ENCODE measurements around the gene MOXD1. TPM values are rescaled to one million over a fixed set of nuclear protein-coding genes. Genes with fewer than 3 reads are reported as not detected.

MOXD1 gene
- total RNA-seq, 1 experiment from 2014 or later: 1.3 TPM

GRCh38 chr6:132304891-132305305, 96.4 kb downstream of the MOXD1 start:
- Histone ChIP-seq H3K27me3 (ENCODE audit: insufficient read depth, low read depth) (no peaks in the 10 kb centered on the region), H2AFZ (no peak overlapping the region), H3F3A (ENCODE audit: insufficient read depth, low read depth) (no peaks in the 10 kb centered on the region), H3K36me3 (ENCODE audit: low read depth) (no peaks in the 10 kb centered on the region), H4K20me1 (ENCODE audit: insufficient read depth) (no peaks in the 10 kb centered on the region), H3K4me2 (no peak overlapping the region), H3K9me3 (ENCODE audit: insufficient read depth, low read depth) (0 out of 2 replicates have a peak, but pooled peaks cover 2% of the 10 kb centered on the region), H3K4me1 (replicated peaks; ENCODE audit: insufficient read depth) (no peaks in the 10 kb centered on the region), H3K27ac (no peak overlapping the region), H3K79me2 (ENCODE audit: low read depth) (no peaks in the 10 kb centered on the region), H3K9me2 (ENCODE audit: insufficient read depth) (no peaks in the 10 kb centered on the region), H3K4me3 (no peak overlapping the region)
- BruUV-seq (replicated peaks): no TSS peak
- TF ChIP-seq EZH2 (IDR thresholded peaks at IDR 0.05; ENCODE audit: low read depth): no peak
- no peak for TF ChIP-seq CTCF (conservative IDR thresholded peaks at IDR 0.05)
- ChIA-PET CTCF (no interaction called here), POLR2A (ENCODE audit: unreplicated experiment) (no interaction called here)
- no peak for DNase-seq
- intact Hi-C loops (cut with micrococcal nuclease; ENCODE audit: unreplicated experiment): no loop called here

DNA sequence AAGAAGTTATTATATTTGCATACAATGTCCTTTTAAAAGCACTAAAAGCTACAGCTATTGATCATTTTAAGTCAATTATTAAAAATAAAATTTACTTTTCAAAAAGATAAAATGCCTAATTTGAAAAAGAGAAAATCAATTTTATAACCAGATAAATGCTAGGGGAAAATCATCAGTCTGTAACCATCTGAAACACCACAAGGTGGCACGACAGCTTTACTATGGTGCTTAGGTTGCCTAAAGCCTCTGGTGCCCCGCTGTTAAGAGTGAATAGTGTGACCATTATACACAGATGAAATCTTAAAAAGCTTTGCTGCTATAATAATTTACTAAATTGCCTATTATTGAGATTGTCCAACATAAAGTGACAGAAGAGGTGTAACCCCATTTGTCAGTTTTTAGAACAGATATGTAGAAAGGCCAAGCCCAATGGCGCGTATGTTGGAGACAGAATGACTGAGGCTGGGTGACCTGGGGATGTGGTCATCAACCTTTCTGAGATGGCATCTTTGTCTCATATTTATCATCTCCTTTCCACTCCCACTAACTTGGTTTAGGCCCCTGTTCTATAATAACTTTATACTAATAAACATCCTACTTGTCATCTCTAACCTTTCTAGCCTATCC, 100.8 kb downstream of the MOXD1 start:
- H3K9me2 ChIP-seq (ENCODE audit: insufficient read depth): no peaks in the 10 kb centered on the region
- peak; percentile 18 to 44 for DNase-seq
- TF ChIP-seq CTCF (conservative IDR thresholded peaks at IDR 0.05) (peak; percentile 90), EZH2 (IDR thresholded peaks at IDR 0.05; ENCODE audit: low read depth) (no peak)
- ChIA-PET CTCF (interaction anchor here (0.6 kb wide), 1 partner anchor 375 kb away, joined by 3 read pairs; no protein-coding TSS in a partner anchor), POLR2A (ENCODE audit: unreplicated experiment) (no interaction called here)
- H3K4me3 ChIP-seq: no peak overlapping the region
- H3K9me3 ChIP-seq (ENCODE audit: insufficient read depth, low read depth): no peaks in the 10 kb centered on the region
- H3F3A ChIP-seq (ENCODE audit: insufficient read depth, low read depth): no peaks in the 10 kb centered on the region
- intact Hi-C loops (cut with micrococcal nuclease; ENCODE audit: unreplicated experiment): loop anchor here (1.0 to 2.0 kb wide), 2 partner anchors 92 to 184 kb away; no protein-coding TSS in a partner anchor
- no peaks in the 10 kb centered on the region for H3K79me2 ChIP-seq (ENCODE audit: low read depth)
- no peak overlapping the region for H3K27ac ChIP-seq
- no TSS peak for BruUV-seq (replicated peaks)
- H2AFZ ChIP-seq: no peak overlapping the region
- H3K27me3 ChIP-seq (ENCODE audit: insufficient read depth, low read depth): no peaks in the 10 kb centered on the region
- no peaks in the 10 kb centered on the region for H3K4me1 ChIP-seq (replicated peaks; ENCODE audit: insufficient read depth)
- H3K4me2 ChIP-seq: no peak overlapping the region
- no peaks in the 10 kb centered on the region for H4K20me1 ChIP-seq (ENCODE audit: insufficient read depth)
- no peaks in the 10 kb centered on the region for H3K36me3 ChIP-seq (ENCODE audit: low read depth)

DNA sequence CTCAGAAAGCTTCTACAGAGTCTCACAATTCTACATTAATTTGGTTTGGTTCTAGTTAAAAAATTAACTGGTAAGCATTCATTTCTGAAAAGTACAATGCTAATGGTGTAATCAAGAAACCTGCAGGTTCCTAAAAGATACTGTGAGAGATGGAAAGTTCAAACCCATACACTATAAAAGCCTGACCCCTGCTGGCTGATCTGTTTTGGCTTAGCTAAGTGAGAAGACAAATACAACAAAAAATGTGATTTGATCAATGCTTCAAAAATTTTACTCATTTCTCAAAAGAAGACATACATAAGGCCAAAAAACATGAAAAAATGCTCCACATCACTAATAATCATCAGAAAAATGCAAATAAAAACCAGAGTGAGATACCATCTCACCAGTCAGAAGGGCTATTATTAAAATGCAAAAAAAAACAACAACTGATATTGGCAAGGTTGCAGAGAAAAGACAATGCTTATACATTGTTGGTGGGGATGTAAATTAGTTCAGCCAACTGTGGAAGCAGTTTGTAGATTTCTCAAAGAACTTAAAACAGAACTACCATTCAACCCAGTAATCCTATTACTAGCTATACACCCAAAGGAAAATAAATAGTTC, 102.8 kb downstream of the MOXD1 start:
- TF ChIP-seq EZH2 (IDR thresholded peaks at IDR 0.05; ENCODE audit: low read depth) (no peak), CTCF (conservative IDR thresholded peaks at IDR 0.05) (peak; percentile 86)
- Histone ChIP-seq H3K4me3 (no peak overlapping the region), H3F3A (ENCODE audit: insufficient read depth, low read depth) (no peaks in the 10 kb centered on the region), H3K9me2 (ENCODE audit: insufficient read depth) (no peaks in the 10 kb centered on the region), H2AFZ (no peak overlapping the region), H3K27ac (no peak overlapping the region), H3K9me3 (ENCODE audit: insufficient read depth, low read depth) (no peaks in the 10 kb centered on the region), H3K36me3 (ENCODE audit: low read depth) (no peaks in the 10 kb centered on the region), H3K27me3 (ENCODE audit: insufficient read depth, low read depth) (no peaks in the 10 kb centered on the region), H4K20me1 (ENCODE audit: insufficient read depth) (no peaks in the 10 kb centered on the region), H3K4me2 (no peak overlapping the region), H3K79me2 (ENCODE audit: low read depth) (no peaks in the 10 kb centered on the region), H3K4me1 (replicated peaks; ENCODE audit: insufficient read depth) (no peaks in the 10 kb centered on the region)
- BruUV-seq (replicated peaks): no TSS peak
- CTCF ChIA-PET: interaction anchor here (0.9 to 1.4 kb wide), 3 partner anchors 19 to 383 kb away, joined by 3 to 9 read pairs (median 4); no protein-coding TSS in a partner anchor
- POLR2A ChIA-PET (ENCODE audit: unreplicated experiment): no interaction called here
- DNase-seq: peak; percentile 22 to 54
- intact Hi-C loops (cut with micrococcal nuclease; ENCODE audit: unreplicated experiment): loop anchor here (1.0 to 2.0 kb wide), 3 partner anchors 19 to 384 kb away; no protein-coding TSS in a partner anchor
